ENCODE results near the gene HSPD1. TPM values are rescaled to one million over a fixed set of nuclear protein-coding genes. Genes with fewer than 3 reads are reported as not detected.

Gene HSPD1
- total and polyA plus RNA-seq, 7 donors = 98.9 to 313 (median 121) TPM

GRCh38 chr2:197515739-197516392 is 16.2 kb upstream of the HSPD1 start, which contains the start of gene MOB4:
Gene MOB4, plus strand, starts transcription at chr2:197516066. Its CDS starts 21 bp downstream, at chr2:197516087.
- TF ChIP-seq CTCF (IDR thresholded peaks at IDR 0.05) (no peak), POLR2AphosphoS5 (IDR thresholded peaks at IDR 0.05) (peak; percentile 93 to 99 (median 95)), EP300 (IDR thresholded peaks at IDR 0.05) (peak in 2 of 4 donors; percentile 32 to 38), POLR2A (IDR thresholded peaks at IDR 0.05) (peak; percentile 82 to 90)
- H3K4me1 ChIP-seq = peaks cover 0 to 31% (median 23%) of the 10 kb centered on the region in 4 donors

GRCh38 chr2:197515315-197515738 is 15.7 kb upstream of the HSPD1 start:
- Histone ChIP-seq H3K36me3 (no peaks in the 10 kb centered on the region), H3K27ac (peak overlapping the region; percentile 91 to 96 (median 92)), H3K4me3 (peak overlapping the region; percentile 66 to 90 (median 89)), H3K27me3 (no peaks in the 10 kb centered on the region), H3K9me3 (no peaks in the 10 kb centered on the region), H3K4me1 (peaks cover 0 to 31% (median 23%) of the 10 kb centered on the region in 4 donors)
- no peak for TF ChIP-seq POLR2A (IDR thresholded peaks at IDR 0.05)
- peak in 1 of 4 donors; percentile 15 for TF ChIP-seq EP300 (IDR thresholded peaks at IDR 0.05)
- no peak for TF ChIP-seq POLR2AphosphoS5 (IDR thresholded peaks at IDR 0.05)
- no peak for TF ChIP-seq CTCF (IDR thresholded peaks at IDR 0.05)
- 0% methylated on average over 16 of the region's 16 CpGs for WGBS, 2 donors
- intact Hi-C loops (cut with DNase I) = loop anchor here (2.0 to 5.0 kb wide), 6 partner anchors 15 to 1942 kb away; partner anchors contain the start of genes COQ10B, HSPE1, MARS2 and SATB2
- no peak for DNase-seq

More at GRCh38 chr2:197515739-197516392, 16.2 kb upstream of the HSPD1 start, which contains the start of gene MOB4:
- no peaks in the 10 kb centered on the region for H3K27me3 ChIP-seq
- peak; percentile 97 for DNase-seq
- WGBS, 2 donors = 0 to 1% methylated on average over 66 of the region's 66 CpGs
- no peaks in the 10 kb centered on the region for H3K36me3 ChIP-seq
- peak within 1 kb of the TSS; percentile 91 to 96 (median 92) for H3K27ac ChIP-seq
- intact Hi-C loops (cut with DNase I) = loop anchor here (2.0 to 5.0 kb wide), 6 partner anchors 15 to 1941 kb away; partner anchors contain the start of genes COQ10B, HSPE1, MARS2 and SATB2
- peak within 1 kb of the TSS; percentile 66 to 90 (median 89) for H3K4me3 ChIP-seq
- H3K9me3 ChIP-seq = no peaks in the 10 kb centered on the region

- intact Hi-C loops (cut with DNase I) = loop anchor here (2.0 to 5.0 kb wide), 6 partner anchors 14 to 1943 kb away; partner anchors contain the start of genes COQ10B, HSPE1, MARS2 and SATB2
- WGBS, 2 donors = 62 to 78% methylated on average over 3 of the region's 3 CpGs
Observed at GRCh38 chr2:197514754-197515153, 15.1 kb upstream of the HSPD1 start.

GRCh38 chr2:197513915-197514314 is 14.3 kb upstream of the HSPD1 start:
- H3K9me3 ChIP-seq = no peaks in the 10 kb centered on the region

More at GRCh38 chr2:197514754-197515153, 15.1 kb upstream of the HSPD1 start:
- no peak for TF ChIP-seq EP300 (IDR thresholded peaks at IDR 0.05)
- TF ChIP-seq POLR2A (IDR thresholded peaks at IDR 0.05) = no peak
- no peak for TF ChIP-seq POLR2AphosphoS5 (IDR thresholded peaks at IDR 0.05)
- no peak for TF ChIP-seq CTCF (IDR thresholded peaks at IDR 0.05)
- Histone ChIP-seq H3K4me3 (peak overlapping the region in 2 of 4 donors; percentile 90), H3K36me3 (no peaks in the 10 kb centered on the region), H3K27me3 (no peaks in the 10 kb centered on the region), H3K27ac (peak overlapping the region; percentile 91 to 96 (median 92)), H3K4me1 (peaks cover 0 to 31% (median 23%) of the 10 kb centered on the region in 4 donors), H3K9me3 (no peaks in the 10 kb centered on the region)
- DNase-seq = no peak

More at GRCh38 chr2:197513915-197514314, 14.3 kb upstream of the HSPD1 start:
- intact Hi-C loops (cut with DNase I) = loop anchor here (2.0 kb wide), 1 partner anchor 13 kb away; the partner anchor contains the start of gene HSPE1
- Histone ChIP-seq H3K27ac (no peak overlapping the region), H3K27me3 (no peaks in the 10 kb centered on the region), H3K4me1 (peaks cover 0 to 25% (median 20%) of the 10 kb centered on the region in 4 donors), H3K4me3 (no peak overlapping the region), H3K36me3 (no peaks in the 10 kb centered on the region)
- no peak for TF ChIP-seq POLR2A (IDR thresholded peaks at IDR 0.05)
- no peak for TF ChIP-seq POLR2AphosphoS5 (IDR thresholded peaks at IDR 0.05)
- TF ChIP-seq EP300 (IDR thresholded peaks at IDR 0.05) = no peak
- TF ChIP-seq CTCF (IDR thresholded peaks at IDR 0.05) = no peak
- WGBS, 2 donors = 94% methylated on average over 5 of the region's 5 CpGs
- no peak for DNase-seq
